ENCODE results near the gene BRSK1.

BRSK1 gene

DNA sequence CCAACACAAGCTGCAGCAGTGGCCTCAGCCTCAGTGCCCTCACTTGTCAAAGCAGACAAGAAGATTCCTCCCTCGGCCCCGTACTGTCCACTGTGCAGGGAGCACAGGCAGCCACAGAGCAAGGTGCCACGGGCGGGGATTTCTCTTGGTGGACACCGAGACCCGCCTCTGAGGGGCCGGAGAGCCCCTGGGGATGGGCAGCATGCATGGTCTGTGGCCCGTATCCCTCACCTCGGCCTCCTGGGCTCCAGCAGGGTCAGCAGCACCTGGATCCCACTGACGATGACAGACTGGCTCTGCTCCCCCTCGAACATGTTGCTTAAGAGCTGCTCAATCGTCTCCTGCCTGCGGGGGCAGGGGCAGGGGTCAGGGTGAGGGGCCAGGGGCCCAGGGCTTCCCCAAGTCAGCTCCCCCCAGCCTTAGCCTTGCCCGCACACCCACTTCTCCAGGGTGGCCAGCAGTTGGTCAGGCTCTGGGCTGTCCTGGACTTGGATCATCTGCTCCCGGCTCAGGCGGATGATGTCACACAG lies 41.8 kb upstream of the BRSK1 start:
- TF ChIP-seq, protein P1, sequence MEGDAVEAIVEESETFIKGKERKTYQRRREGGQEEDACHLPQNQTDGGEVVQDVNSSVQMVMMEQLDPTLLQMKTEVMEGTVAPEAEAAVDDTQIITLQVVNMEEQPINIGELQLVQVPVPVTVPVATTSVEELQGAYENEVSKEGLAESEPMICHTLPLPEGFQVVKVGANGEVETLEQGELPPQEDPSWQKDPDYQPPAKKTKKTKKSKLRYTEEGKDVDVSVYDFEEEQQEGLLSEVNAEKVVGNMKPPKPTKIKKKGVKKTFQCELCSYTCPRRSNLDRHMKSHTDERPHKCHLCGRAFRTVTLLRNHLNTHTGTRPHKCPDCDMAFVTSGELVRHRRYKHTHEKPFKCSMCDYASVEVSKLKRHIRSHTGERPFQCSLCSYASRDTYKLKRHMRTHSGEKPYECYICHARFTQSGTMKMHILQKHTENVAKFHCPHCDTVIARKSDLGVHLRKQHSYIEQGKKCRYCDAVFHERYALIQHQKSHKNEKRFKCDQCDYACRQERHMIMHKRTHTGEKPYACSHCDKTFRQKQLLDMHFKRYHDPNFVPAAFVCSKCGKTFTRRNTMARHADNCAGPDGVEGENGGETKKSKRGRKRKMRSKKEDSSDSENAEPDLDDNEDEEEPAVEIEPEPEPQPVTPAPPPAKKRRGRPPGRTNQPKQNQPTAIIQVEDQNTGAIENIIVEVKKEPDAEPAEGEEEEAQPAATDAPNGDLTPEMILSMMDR (IDR thresholded peaks at IDR 0.05) = no peak
- no peaks in the 10 kb centered on the region for H3K27me3 ChIP-seq
- H3K4me1 ChIP-seq (ENCODE audit: control insufficient read depth in 1 of 2, insufficient read depth in 1 of 2, low read depth in 1 of 2, low read length in 1 of 2) = no peaks in the 10 kb centered on the region
- peaks cover 98% of the 10 kb centered on the region for H3K36me3 ChIP-seq
- no peak overlapping the region for H3K27ac ChIP-seq
- H3K9me3 ChIP-seq = no peaks in the 10 kb centered on the region
- H3K4me3 ChIP-seq (ENCODE audit: low read depth in 1 of 2, low read length in 1 of 2) = no peak overlapping the region

- Histone ChIP-seq H3K36me3 (peaks cover 94% of the 10 kb centered on the region), H3K9me3 (no peaks in the 10 kb centered on the region), H3K4me3 (ENCODE audit: low read depth in 1 of 2, low read length in 1 of 2) (no peak overlapping the region), H3K27me3 (no peaks in the 10 kb centered on the region), H3K27ac (no peak overlapping the region), H3K4me1 (ENCODE audit: control insufficient read depth in 1 of 2, insufficient read depth in 1 of 2, low read depth in 1 of 2, low read length in 1 of 2) (no peaks in the 10 kb centered on the region)
- TF ChIP-seq, protein P1 (IDR thresholded peaks at IDR 0.05) = no peak
These were observed 41.3 kb upstream of the BRSK1 start for GRCh38 chr19:55242517-55242916.

- H3K36me3 ChIP-seq = peaks cover 86% of the 10 kb centered on the region
- no peaks in the 10 kb centered on the region for H3K9me3 ChIP-seq
- no peaks in the 10 kb centered on the region for H3K27me3 ChIP-seq
- no peak overlapping the region for H3K4me3 ChIP-seq (ENCODE audit: low read depth in 1 of 2, low read length in 1 of 2)
- TF ChIP-seq, protein P1 (IDR thresholded peaks at IDR 0.05) = no peak
- H3K27ac ChIP-seq = no peak overlapping the region
- peaks cover 0 to 6% of the 10 kb centered on the region in 2 experiments for H3K4me1 ChIP-seq (ENCODE audit: control insufficient read depth in 1 of 2, insufficient read depth in 1 of 2, low read depth in 1 of 2, low read length in 1 of 2)
These were observed 39.7 kb upstream of the BRSK1 start for GRCh38 chr19:55244004-55244680.

- H3K27me3 ChIP-seq = no peaks in the 10 kb centered on the region
- H3K4me3 ChIP-seq (ENCODE audit: low read depth in 1 of 2, low read length in 1 of 2) = no peak overlapping the region
- no peaks in the 10 kb centered on the region for H3K9me3 ChIP-seq
- TF ChIP-seq, protein P1 (IDR thresholded peaks at IDR 0.05) = no peak
- peaks cover 7 to 14% of the 10 kb centered on the region in 2 experiments for H3K4me1 ChIP-seq (ENCODE audit: control insufficient read depth in 1 of 2, insufficient read depth in 1 of 2, low read depth in 1 of 2, low read length in 1 of 2)
- H3K36me3 ChIP-seq = peaks cover 77% of the 10 kb centered on the region
- no peak overlapping the region for H3K27ac ChIP-seq
These were observed 38.4 kb upstream of the BRSK1 start for GRCh38 chr19:55245236-55245904.

DNA sequence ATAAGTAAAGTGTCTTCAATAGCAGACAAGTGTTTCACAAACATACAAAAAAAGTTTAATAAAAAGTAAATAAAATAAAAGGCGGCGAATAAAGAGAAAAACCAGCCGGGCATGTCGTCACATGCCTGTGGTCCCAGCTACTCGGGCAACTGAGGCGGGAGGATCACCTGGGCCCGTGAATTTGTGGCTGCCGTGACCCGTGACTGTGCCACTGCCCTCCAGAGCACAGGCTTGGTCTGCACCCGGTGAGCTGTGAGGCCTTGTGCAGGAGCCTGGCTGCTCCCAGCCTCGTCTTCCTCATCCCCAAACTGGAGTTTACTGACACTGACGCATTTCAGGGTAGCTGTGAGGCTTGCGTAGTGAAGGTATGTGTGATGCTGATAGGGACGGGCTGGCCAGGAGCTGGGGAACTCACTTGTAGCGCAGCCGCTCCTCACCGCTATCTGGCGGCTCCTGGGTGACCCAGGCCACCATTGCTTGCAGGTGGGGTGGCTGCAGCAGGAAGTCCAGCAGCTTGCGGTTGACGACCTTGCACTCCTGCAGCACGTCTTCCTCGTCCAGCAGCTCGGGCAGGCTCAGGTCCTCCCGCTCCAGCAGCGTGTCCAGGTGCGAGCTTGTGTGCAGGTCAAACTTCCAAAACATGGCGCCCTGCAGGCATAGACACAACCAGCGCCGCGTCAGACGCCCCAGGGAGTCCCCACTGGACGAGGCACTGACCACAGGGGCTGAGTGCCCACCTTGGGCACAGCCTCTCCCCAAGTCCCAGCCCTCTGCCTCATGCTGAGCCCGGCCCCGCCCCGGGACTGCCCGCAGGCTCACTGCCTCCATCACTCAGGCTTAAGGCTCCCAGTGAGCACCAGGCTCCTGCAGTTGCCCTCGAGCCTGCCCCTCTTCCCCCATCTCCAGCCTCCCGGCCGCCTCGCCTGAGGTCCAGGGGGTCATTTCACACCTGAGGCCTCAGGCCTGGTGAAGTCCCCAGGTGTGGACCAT lies 37.0 kb upstream of the BRSK1 start:
- Histone ChIP-seq H3K4me1 (ENCODE audit: control insufficient read depth in 1 of 2, insufficient read depth in 1 of 2, low read depth in 1 of 2, low read length in 1 of 2) (peaks cover 18 to 28% of the 10 kb centered on the region in 2 experiments), H3K27ac (peak overlapping the region; percentile 37), H3K27me3 (no peaks in the 10 kb centered on the region), H3K4me3 (ENCODE audit: low read depth in 1 of 2, low read length in 1 of 2) (no peak overlapping the region), H3K36me3 (peaks cover 63% of the 10 kb centered on the region), H3K9me3 (no peaks in the 10 kb centered on the region)
- TF ChIP-seq, protein P1 (IDR thresholded peaks at IDR 0.05) = no peak
